Measurements from ENCODE around the gene KCMF1.
A peak's percentile ranks its signal among the peaks of the same experiment; 100 is the strongest.

GRCh38 chr2:85017411-85018048 lies 46.6 kb downstream of the KCMF1 start:
- TF ChIP-seq, protein P1, sequence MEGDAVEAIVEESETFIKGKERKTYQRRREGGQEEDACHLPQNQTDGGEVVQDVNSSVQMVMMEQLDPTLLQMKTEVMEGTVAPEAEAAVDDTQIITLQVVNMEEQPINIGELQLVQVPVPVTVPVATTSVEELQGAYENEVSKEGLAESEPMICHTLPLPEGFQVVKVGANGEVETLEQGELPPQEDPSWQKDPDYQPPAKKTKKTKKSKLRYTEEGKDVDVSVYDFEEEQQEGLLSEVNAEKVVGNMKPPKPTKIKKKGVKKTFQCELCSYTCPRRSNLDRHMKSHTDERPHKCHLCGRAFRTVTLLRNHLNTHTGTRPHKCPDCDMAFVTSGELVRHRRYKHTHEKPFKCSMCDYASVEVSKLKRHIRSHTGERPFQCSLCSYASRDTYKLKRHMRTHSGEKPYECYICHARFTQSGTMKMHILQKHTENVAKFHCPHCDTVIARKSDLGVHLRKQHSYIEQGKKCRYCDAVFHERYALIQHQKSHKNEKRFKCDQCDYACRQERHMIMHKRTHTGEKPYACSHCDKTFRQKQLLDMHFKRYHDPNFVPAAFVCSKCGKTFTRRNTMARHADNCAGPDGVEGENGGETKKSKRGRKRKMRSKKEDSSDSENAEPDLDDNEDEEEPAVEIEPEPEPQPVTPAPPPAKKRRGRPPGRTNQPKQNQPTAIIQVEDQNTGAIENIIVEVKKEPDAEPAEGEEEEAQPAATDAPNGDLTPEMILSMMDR (IDR thresholded peaks at IDR 0.05): peak in 10 of 12 donors; percentile 12 to 54 (median 41)
- TF ChIP-seq POLR2A (IDR thresholded peaks at IDR 0.05): no peak

All from heart left ventricle (tissue), 13 donors.